K562 (cell line): ENCODE data around the gene NALCN. TPM values are rescaled to one million over a fixed set of nuclear protein-coding genes. Genes with fewer than 3 reads are reported as not detected.

Experiments
- ATAC-seq: fragments of 200-7000 bp; cut with Tn5 transposase; 3 replicates; pipeline ENCODE4 v1.9.1; 2020; ENCODE audit warnings: moderate library complexity
- BruUV-seq: library from RNA; stranded (reverse); fragments of 400-500 nt; replicated peaks from 2 replicates; lab custom pipeline; 2021; lab: Mats Ljungman, UMichigan
- CTCF ChIA-PET: fragments of 300-600 bp; formaldehyde crosslinking; extraction: SDS; loops from one replicate; lab custom pipeline; 2021; ENCODE audit warnings: low intra/inter-chr PET ratio; lab: Yijun Ruan, JAX
- POLR2A ChIA-PET: fragments of 300-600, 350-650 bp; sonication (Branson Sonifier 250); formaldehyde crosslinking; extraction: SDS; loops from one replicate; lab custom pipeline; 2021; ENCODE audit warnings: antibody characterized with exemption, inconsistent platforms; lab: Yijun Ruan, JAX
- DNase-seq, 4 experiments: peaks; one replicate each; pipeline versions ENCODE4 v3.0.0 to v3.0.0-alpha.2; 2011 to 2018; ENCODE audit warnings: low spot score in 3 of 4, mixed read lengths in 3 of 4; ENCODE audit errors: extremely low read depth in 1 of 4
- FAIRE-seq: peaks from 2 replicates; lab custom pipeline; 2011; peaks lifted over from hg19 to GRCh38; lab: Jason Lieb, UNC
- H2AFZ ChIP-seq: 2 replicates; pipeline ENCODE4 v1.6.0; 2011; ENCODE audit warnings: low read depth, low read length, control low read depth, inconsistent platforms
- H3K27ac ChIP-seq: fragments of 200-600 bp; 3 replicates; pipeline ENCODE4 v1.8.0; 2011; ENCODE audit warnings: low read depth, mild to moderate bottlenecking, control low read depth, inconsistent platforms, low read length, moderate library complexity, mixed read lengths; ENCODE audit errors: extremely low read depth
- H3K27me3 ChIP-seq, 2 experiments: fragments of 300-600 bp in 1 of 2; 2 replicates in 1 of 2; 3 replicates in 1 of 2; pipeline versions ENCODE4 v1.6.0 to v1.8.0; 2011; ENCODE audit warnings: inconsistent platforms in 2 of 2, low read length in 2 of 2, mild to moderate bottlenecking in 1 of 2, mixed read lengths in 1 of 2, moderate library complexity in 1 of 2; ENCODE audit not compliant: control insufficient read depth in 2 of 2, insufficient read depth in 2 of 2
- H3K36me3 ChIP-seq: fragments of 300-600 bp; 3 replicates; pipeline ENCODE4 v1.8.0; 2011; ENCODE audit warnings: mild to moderate bottlenecking, low read length, inconsistent platforms; ENCODE audit not compliant: control insufficient read depth, insufficient read depth
- H3K4me1 ChIP-seq, 2 experiments: fragments of 200-600 bp in 1 of 2; replicated peaks in 1 of 2; 2 replicates in 1 of 2; 3 replicates in 1 of 2; pipeline versions ENCODE4 v1.5.1 to v1.8.0; 2011; ENCODE audit warnings: inconsistent platforms in 2 of 2, low read length in 2 of 2, mild to moderate bottlenecking in 1 of 2, mixed read lengths in 1 of 2, moderate library complexity in 1 of 2; ENCODE audit not compliant: control insufficient read depth in 2 of 2, insufficient read depth in 2 of 2
- H3K4me2 ChIP-seq: 2 replicates; pipeline ENCODE4 v1.6.1; 2011; ENCODE audit warnings: low read length, control low read depth, inconsistent platforms, mixed read lengths; ENCODE audit not compliant: insufficient read depth
- H3K4me3 ChIP-seq: fragments of 200-600 bp; sonication (generic), shearing (Covaris generic); 2 replicates; pipeline ENCODE4 v1.5.1; 2016; ENCODE audit warnings: control low read depth, inconsistent platforms
- H3K79me2 ChIP-seq: fragments of 200-600 bp; 3 replicates; pipeline ENCODE4 v1.8.0; 2011; ENCODE audit warnings: low read length, inconsistent platforms; ENCODE audit not compliant: control insufficient read depth, insufficient read depth
- H3K9ac ChIP-seq, 2 experiments: 2 replicates each; pipeline versions ENCODE4 v1.6.0 to v1.6.1; 2011; ENCODE audit warnings: low read depth in 2 of 2, low read length in 2 of 2, control low read depth in 1 of 2, inconsistent platforms in 1 of 2, mild to moderate bottlenecking in 1 of 2, mixed read lengths in 1 of 2; ENCODE audit not compliant: insufficient read depth in 1 of 2
- H3K9me1 ChIP-seq: one replicate; pipeline ENCODE4 v1.6.0; 2011; ENCODE audit warnings: inconsistent platforms, mild to moderate bottlenecking, low read length, moderate library complexity; ENCODE audit not compliant: control insufficient read depth, insufficient read depth
- H3K9me3 ChIP-seq: replicated peaks from 2 replicates; pipeline ENCODE4 v1.5.1; 2011; ENCODE audit warnings: low read depth, low read length, inconsistent platforms; ENCODE audit not compliant: control insufficient read depth, insufficient read depth
- H4K20me1 ChIP-seq: replicated peaks from 2 replicates; pipeline ENCODE4 v1.6.1; 2011; ENCODE audit warnings: low read length, inconsistent platforms, mixed read lengths; ENCODE audit not compliant: control insufficient read depth, insufficient read depth
- CC2D1A ChIP-seq: fragments of 450-650 bp; IDR thresholded peaks from 2 replicates; pipeline ENCODE4 v1.6.1; 2017; ENCODE audit warnings: mild to moderate bottlenecking
- CHCHD3 ChIP-seq: fragments of 250-450 bp; sonication (Bioruptor Pico); IDR thresholded peaks from 2 replicates; pipeline ENCODE4 v2.1.2; 2022; ENCODE audit warnings: mild to moderate bottlenecking
- GTF2F1 ChIP-seq: IDR thresholded peaks from 2 replicates; pipeline ENCODE4 v1.6.1; 2011; ENCODE audit warnings: low read depth, low read length, improper control_type of control experiment
- MEF2A ChIP-seq: IDR thresholded peaks from 2 replicates; pipeline ENCODE4 v1.6.1; 2011; ENCODE audit warnings: low read depth, mild to moderate bottlenecking, low read length, moderate library complexity; ENCODE audit not compliant: control insufficient read depth
- NFYB ChIP-seq: IDR thresholded peaks from 2 replicates; pipeline ENCODE4 v1.6.1; 2011; ENCODE audit warnings: mild to moderate bottlenecking, moderate library complexity; ENCODE audit not compliant: insufficient read length; ENCODE audit errors: extremely low read depth
- RCOR1 ChIP-seq, 2 experiments: IDR thresholded peaks; 2 replicates each; pipeline ENCODE4 v1.6.1; 2012; ENCODE audit warnings: low read depth in 2 of 2, low read length in 2 of 2, borderline replicate concordance in 1 of 2, improper control_type of control experiment in 1 of 2
- RFX1 ChIP-seq: fragments of 450-650 bp; IDR thresholded peaks from 2 replicates; pipeline ENCODE4 v1.6.1; 2016; ENCODE audit warnings: mild to moderate bottlenecking, moderate library complexity
- SAFB ChIP-seq: fragments of 200-400 bp; formaldehyde crosslinking; IDR thresholded peaks from 2 replicates; pipeline ENCODE4 v1.6.1; 2017; ENCODE audit warnings: low read depth, low read length, borderline replicate concordance
- ZBTB33 ChIP-seq: sonication (generic); formaldehyde crosslinking; IDR thresholded peaks from 2 replicates; pipeline ENCODE4 v1.8.1; 2023; ENCODE audit warnings: mild to moderate bottlenecking, missing genetic modification reagents
- ZBTB43 ChIP-seq: sonication (generic); formaldehyde crosslinking; IDR thresholded peaks from 2 replicates; pipeline ENCODE4 v1.8.0; 2023; ENCODE audit warnings: mild to moderate bottlenecking, missing genetic modification reagents
- ZKSCAN1 ChIP-seq: fragments of 150-350 bp; IDR thresholded peaks from 2 replicates; pipeline ENCODE4 v1.6.1; 2016; ENCODE audit warnings: low read depth, low read length
- ZNF224 ChIP-seq: sonication (generic); formaldehyde crosslinking; IDR thresholded peaks from 2 replicates; pipeline ENCODE4 v1.8.0; 2022; ENCODE audit warnings: mild to moderate bottlenecking, missing genetic modification reagents
- ZNF551 ChIP-seq: fragments of 250-450 bp; sonication (Bioruptor Pico); IDR thresholded peaks from 2 replicates; pipeline ENCODE4 v1.5.0; 2021; ENCODE audit warnings: mild to moderate bottlenecking, moderate library complexity
- ZNF717 ChIP-seq: fragments of 250-450 bp; sonication (Bioruptor Pico); IDR thresholded peaks from 2 replicates; pipeline ENCODE4 v1.5.0; 2021
- WGBS: fragments of 100-300 bp; shearing (Covaris generic); methylation state at CpG from one replicate; pipeline ENCODE4 v1.1.6; 2016; ENCODE audit warnings: low coverage, mixed read lengths; ENCODE audit not compliant: insufficient coverage; ENCODE audit errors: missing lambda C conversion rate; 5-methylcytosine and 5-hydroxymethylcytosine counted together
- in situ Hi-C: fragments of 300-500 bp; cut with MboI; formaldehyde crosslinking; loops from 4 replicates; pipeline ENCODE4 v1.15.0; 2018; ENCODE audit warnings: inconsistent platforms, mixed read lengths
- intact Hi-C: fragments of 100-400 bp; cut with micrococcal nuclease; formaldehyde crosslinking; loops from 2 replicates; pipeline ENCODE4 v1.14.2; 2022
- polyA plus RNA-seq, 8 experiments: library from polyadenylated mRNA; depleted of rRNA in 4 of 8; stranded (reverse) in 5 of 8; unstranded in 3 of 8; fragments of >200 nt; fragmentation: Nextera tagmentation in 2 of 8; fragmentation: Illumina TruSeq in 1 of 8; extraction: Ambion mirVana in 2 of 8; extraction: Trizol in 1 of 8; gene quantifications; 2 replicates each; pipeline versions ENCODE4 v1.2.1 to v1.2.3, GENCODE V29; 2011 to 2014; ENCODE audit warnings: inconsistent platforms in 1 of 8, missing spikeins in 1 of 8
- total RNA-seq, 7 experiments: library from RNA; depleted of rRNA in 6 of 7; stranded (reverse); fragments of >200 nt in 6 of 7; fragmentation: Illumina TruSeq in 2 of 7; extraction: Trizol in 2 of 7; gene quantifications; 2 replicates each; pipeline versions ENCODE4 v1.2.1 to v1.2.3, GENCODE V29; 2011 to 2021; ENCODE audit warnings: low replicate concordance in 1 of 7
- TF ChIP-seq, protein P1 (sequence below): fragments of 250-450 bp; sonication (Bioruptor Pico); IDR thresholded peaks from 2 replicates; pipeline ENCODE4 v1.6.1; 2021; ENCODE audit warnings: mild to moderate bottlenecking

Gene NALCN
- total and polyA plus RNA-seq, 9 of the 15 experiments (the other 6 are each of a cell fraction or from before 2014, with no cell fraction given), result not detected

DNA sequence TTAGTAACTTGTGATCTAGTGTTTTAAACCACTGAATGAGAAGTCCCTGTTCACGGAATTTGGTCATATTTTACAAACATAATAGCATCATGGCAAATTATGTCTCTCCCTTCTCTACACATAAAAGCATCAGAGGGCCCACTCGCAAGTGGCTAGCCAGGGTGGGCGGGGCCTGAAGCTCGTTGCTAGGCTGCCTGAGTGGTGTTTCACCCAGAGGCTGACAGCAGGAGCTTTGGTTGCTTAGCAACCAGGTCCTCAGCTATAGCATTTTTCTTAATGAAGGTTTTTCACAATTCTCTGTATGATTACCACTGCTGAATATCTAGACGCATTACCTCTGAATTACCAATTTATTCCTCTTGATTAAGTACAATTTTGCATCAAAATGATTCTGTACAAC lies 126.5 kb downstream of the NALCN start:
- Histone ChIP-seq H3K4me2 (no peak overlapping the region), H3K4me3 (no peak overlapping the region), H3K79me2 (no peaks in the 10 kb centered on the region), H3K27ac (no peak overlapping the region), H2AFZ (no peak overlapping the region), H3K27me3 (no peaks in the 10 kb centered on the region), H3K4me1 (no peaks in the 10 kb centered on the region), H3K9me1 (no peaks in the 10 kb centered on the region), H3K36me3 (no peaks in the 10 kb centered on the region), H4K20me1 (no peaks in the 10 kb centered on the region), H3K9me3 (no peaks in the 10 kb centered on the region), H3K9ac (no peak overlapping the region)
- in situ Hi-C loops, result no loop called here
- no peak for FAIRE-seq
- WGBS, result 2% methylated on average over 5 of the region's 5 CpGs
- no peak for DNase-seq
- no peak for TF ChIP-seq NFYB
- TF ChIP-seq CC2D1A, result no peak
- TF ChIP-seq RCOR1 (IDR thresholded peaks at IDR 0.05; ENCODE audit: borderline replicate concordance in 1 of 2, low read depth in 2 of 2, low read length in 2 of 2), result no peak
- TF ChIP-seq SAFB, result no peak
- no peak for TF ChIP-seq ZKSCAN1
- no peak for TF ChIP-seq MEF2A
- TF ChIP-seq ZNF551 (CRISPR knock-in tag), result no peak
- TF ChIP-seq RFX1, result peak; percentile 66
- ChIA-PET POLR2A (no interaction called here), CTCF (no interaction called here)
- intact Hi-C loops, result no loop called here
- no TSS peak for BruUV-seq
- ATAC-seq, result no peak

GRCh38 chr13:101283782-101284181 lies 132.5 kb downstream of the NALCN start:
- ChIA-PET CTCF (no interaction called here), POLR2A (no interaction called here)
- no peaks in the 10 kb centered on the region for H3K9me1 ChIP-seq
- H3K4me3 ChIP-seq, result no peak overlapping the region
- WGBS, result 7% methylated on average over 3 of the region's 3 CpGs
- H3K9ac ChIP-seq, result no peak overlapping the region
- no peak overlapping the region for H2AFZ ChIP-seq
- DNase-seq, result no peak
- H3K27ac ChIP-seq, result no peak overlapping the region
- no peaks in the 10 kb centered on the region for H3K79me2 ChIP-seq
- FAIRE-seq, result no peak
- no TSS peak for BruUV-seq
- in situ Hi-C loops, result no loop called here
- H3K27me3 ChIP-seq, result no peaks in the 10 kb centered on the region
- no peaks in the 10 kb centered on the region for H3K9me3 ChIP-seq
- ATAC-seq, result no peak
- no peaks in the 10 kb centered on the region for H3K36me3 ChIP-seq
- H3K4me1 ChIP-seq, result no peaks in the 10 kb centered on the region
- H4K20me1 ChIP-seq, result no peaks in the 10 kb centered on the region
- H3K4me2 ChIP-seq, result no peak overlapping the region
- intact Hi-C loops, result no loop called here
- TF ChIP-seq CHCHD3 (CRISPR knock-in tag) (no peak), GTF2F1 (no peak), ZBTB33 (CRISPR knock-in tag) (no peak), ZNF224 (CRISPR knock-in tag) (no peak), ZNF717 (CRISPR knock-in tag) (no peak), ZBTB43 (CRISPR knock-in tag) (no peak)
- TF ChIP-seq, protein P1, sequence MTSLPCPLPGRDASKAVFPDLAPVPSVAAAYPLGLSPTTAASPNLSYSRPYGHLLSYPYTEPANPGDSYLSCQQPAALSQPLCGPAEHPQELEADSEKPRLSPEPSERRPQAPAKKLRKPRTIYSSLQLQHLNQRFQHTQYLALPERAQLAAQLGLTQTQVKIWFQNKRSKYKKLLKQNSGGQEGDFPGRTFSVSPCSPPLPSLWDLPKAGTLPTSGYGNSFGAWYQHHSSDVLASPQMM (CRISPR knock-in tag), result no peak
